ENCODE measurements around the gene ZNF292. TPM values are rescaled to one million over a fixed set of nuclear protein-coding genes. Genes with fewer than 3 reads are reported as not detected.

The ZNF292 gene
- total RNA-seq, 2 experiments from 2014 or later, result 81.5 to 82.5 TPM

GRCh38 chr6:87264481-87264880 is 109.1 kb downstream of the ZNF292 start:
- Histone ChIP-seq H3K27me3 (ENCODE audit: control insufficient read depth in 1 of 2, insufficient read depth in 2 of 2, low read length in 2 of 2) (no peaks in the 10 kb centered on the region), H3K36me3 (ENCODE audit: insufficient read depth, low read length) (no peaks in the 10 kb centered on the region), H3K27ac (ENCODE audit: low read depth in 1 of 2, low read length in 2 of 2) (no peak overlapping the region), H3K4me1 (ENCODE audit: insufficient read depth, low read length) (no peaks in the 10 kb centered on the region), H3K9me3 (ENCODE audit: control insufficient read depth in 1 of 2, insufficient read depth in 1 of 2, low read length in 2 of 2) (no peaks in the 10 kb centered on the region), H3K4me3 (ENCODE audit: low read length) (no peak overlapping the region)
- CTCF ChIA-PET, result no interaction called here
- Mint-ChIP-seq H3K27me3 (no peaks in the 10 kb centered on the region), H3K27ac (no peak overlapping the region), H3K9me3 (peaks cover 3% of the 10 kb centered on the region), H3K4me1 (ENCODE audit: low read depth) (no peaks in the 10 kb centered on the region), H3K4me3 (no peak overlapping the region), H3K36me3 (ENCODE audit: low read depth) (peaks cover 16% of the 10 kb centered on the region)
- TF ChIP-seq CTCF (IDR thresholded peaks at IDR 0.05), result no peak
- ATAC-seq (ENCODE audit: poor library complexity) (no peak), DNase-seq (no peak)
- intact Hi-C loops (cut with DNase I, micrococcal nuclease), result no loop called here
- POLR2A ChIA-PET, result no interaction called here

GRCh38 chr6:87274660-87275274 is 119.4 kb downstream of the ZNF292 start:
- Histone ChIP-seq H3K27me3 (ENCODE audit: control insufficient read depth in 1 of 2, insufficient read depth in 2 of 2, low read length in 2 of 2) (no peaks in the 10 kb centered on the region), H3K9me3 (ENCODE audit: control insufficient read depth in 1 of 2, insufficient read depth in 1 of 2, low read length in 2 of 2) (no peaks in the 10 kb centered on the region), H3K4me3 (ENCODE audit: low read length) (no peak overlapping the region), H3K36me3 (ENCODE audit: insufficient read depth, low read length) (no peaks in the 10 kb centered on the region), H3K27ac (ENCODE audit: low read depth in 1 of 2, low read length in 2 of 2) (no peak overlapping the region), H3K4me1 (ENCODE audit: insufficient read depth, low read length) (peaks cover 5% of the 10 kb centered on the region)
- Mint-ChIP-seq H3K36me3 (ENCODE audit: low read depth) (no peaks in the 10 kb centered on the region), H3K9me3 (no peaks in the 10 kb centered on the region), H3K27ac (no peak overlapping the region), H3K4me3 (no peak overlapping the region), H3K4me1 (ENCODE audit: low read depth) (peaks cover 12% of the 10 kb centered on the region), H3K27me3 (no peaks in the 10 kb centered on the region)
- ChIA-PET CTCF (no interaction called here), POLR2A (no interaction called here)
- intact Hi-C loops (cut with DNase I, micrococcal nuclease), result no loop called here
- no peak for TF ChIP-seq CTCF (IDR thresholded peaks at IDR 0.05)
- ATAC-seq (ENCODE audit: poor library complexity) (no peak), DNase-seq (no peak)

GRCh38 chr6:87276624-87277023 is 121.3 kb downstream of the ZNF292 start:
- Mint-ChIP-seq H3K4me3 (no peak overlapping the region), H3K27ac (peak overlapping the region; percentile 45), H3K9me3 (no peaks in the 10 kb centered on the region), H3K36me3 (ENCODE audit: low read depth) (no peaks in the 10 kb centered on the region), H3K27me3 (no peaks in the 10 kb centered on the region), H3K4me1 (ENCODE audit: low read depth) (peaks cover 21% of the 10 kb centered on the region)
- Histone ChIP-seq H3K4me1 (ENCODE audit: insufficient read depth, low read length) (peaks cover 5% of the 10 kb centered on the region), H3K27ac (ENCODE audit: low read depth in 1 of 2, low read length in 2 of 2) (no peak overlapping the region), H3K4me3 (ENCODE audit: low read length) (no peak overlapping the region), H3K9me3 (ENCODE audit: control insufficient read depth in 1 of 2, insufficient read depth in 1 of 2, low read length in 2 of 2) (no peaks in the 10 kb centered on the region), H3K36me3 (ENCODE audit: insufficient read depth, low read length) (no peaks in the 10 kb centered on the region), H3K27me3 (ENCODE audit: control insufficient read depth in 1 of 2, insufficient read depth in 2 of 2, low read length in 2 of 2) (no peaks in the 10 kb centered on the region)
- TF ChIP-seq CTCF (IDR thresholded peaks at IDR 0.05), result no peak
- no peak for ATAC-seq (ENCODE audit: poor library complexity)
- POLR2A ChIA-PET, result interaction anchor here (0.6 kb wide), 1 partner anchor 264 kb away, joined by 3 read pairs; no protein-coding TSS in a partner anchor
- intact Hi-C loops (cut with DNase I, micrococcal nuclease), result no loop called here
- DNase-seq, result no peak
- CTCF ChIA-PET, result interaction anchor here (1.3 to 1.4 kb wide), 2 partner anchors 16 to 149 kb away, joined by 3 to 4 read pairs; no protein-coding TSS in a partner anchor
